Measurements from ENCODE around the gene CTBP2.

GRCh38 chr10:124983321-124983720 lies 177.0 kb downstream of the CTBP2 start:
- TF ChIP-seq CTCF (IDR thresholded peaks at IDR 0.05): no peak
- TF ChIP-seq POLR2A (IDR thresholded peaks at IDR 0.05): no peak

All from stomach (tissue), 4 donors.